Activated naive CD4-positive, alpha-beta T cell treated with anti-CD3 and anti-CD28 coated beads, Interleukin-2, amount 50 U/mL, for 72 hours (primary cell): ENCODE results near the gene MPST. TPM values are rescaled to one million over a fixed set of nuclear protein-coding genes. Genes with fewer than 3 reads are reported as not detected.
A peak's percentile ranks its signal among the peaks of the same experiment; 100 is the strongest.

ENCODE experiments used
- ATAC-seq, 2 donors: fragments of 150-1000 bp; cut with Tn5 transposase; 2 replicates each; pipeline ENCODE4 v1.10.0; 2021; ENCODE audit warnings: mild to moderate bottlenecking in 2 of 2, moderate library complexity in 2 of 2
- DNase-seq, 2 donors: peaks; one replicate each; pipeline ENCODE4 v3.0.0; 2021 to 2022; ENCODE audit warnings: low spot score in 2 of 2
- H3K27ac Mint-ChIP-seq, 2 donors: one replicate each; pipeline ENCODE4 v1.8.0; 2022; ENCODE audit warnings: mild to moderate bottlenecking in 2 of 2, mixed read lengths in 2 of 2
- H3K36me3 Mint-ChIP-seq, 2 donors: one replicate each; pipeline ENCODE4 v1.8.0; 2022; ENCODE audit warnings: mixed read lengths in 2 of 2
- H3K9me3 Mint-ChIP-seq, 2 donors: one replicate each; pipeline ENCODE4 v1.8.0; 2022; ENCODE audit warnings: mixed read lengths in 2 of 2
- total RNA-seq, 2 donors: library from RNA; stranded (reverse); gene quantifications; one replicate each; pipeline ENCODE4 v1.2.3, GENCODE V29; 2022

Gene MPST
- total RNA-seq, 2 donors from 2014 or later: 20.9 to 23.2 TPM

- Mint-ChIP-seq H3K27ac (no peak overlapping the region), H3K9me3 (no peaks in the 10 kb centered on the region), H3K36me3 (no peaks in the 10 kb centered on the region)
- ATAC-seq (no peak), DNase-seq (no peak)
Measured at GRCh38 chr22:37030560-37031281, 11.2 kb downstream of the MPST start.

GRCh38 chr22:37032134-37032534 lies 12.6 kb downstream of the MPST start:
- ATAC-seq: no peak
- H3K36me3 Mint-ChIP-seq: no peaks in the 10 kb centered on the region
- no peak overlapping the region for H3K27ac Mint-ChIP-seq
- no peak for DNase-seq
- no peaks in the 10 kb centered on the region for H3K9me3 Mint-ChIP-seq

- no peak overlapping the region for H3K27ac Mint-ChIP-seq
- DNase-seq (no peak), ATAC-seq (no peak)
- no peaks in the 10 kb centered on the region for H3K36me3 Mint-ChIP-seq
- H3K9me3 Mint-ChIP-seq: no peaks in the 10 kb centered on the region
Measured at GRCh38 chr22:37032535-37033460, 13.3 kb downstream of the MPST start.

GRCh38 chr22:37033605-37034430 lies 14.3 kb downstream of the MPST start:
- no peaks in the 10 kb centered on the region for H3K36me3 Mint-ChIP-seq
- H3K27ac Mint-ChIP-seq: no peak overlapping the region
- ATAC-seq (no peak), DNase-seq (no peak)
- H3K9me3 Mint-ChIP-seq: no peaks in the 10 kb centered on the region

GRCh38 chr22:37036655-37037377 lies 17.3 kb downstream of the MPST start:
- H3K27ac Mint-ChIP-seq: no peak overlapping the region
- H3K9me3 Mint-ChIP-seq: no peaks in the 10 kb centered on the region
- DNase-seq (no peak), ATAC-seq (no peak)
- H3K36me3 Mint-ChIP-seq: no peaks in the 10 kb centered on the region

- Mint-ChIP-seq H3K36me3 (no peaks in the 10 kb centered on the region), H3K9me3 (no peaks in the 10 kb centered on the region), H3K27ac (no peak overlapping the region)
- DNase-seq (no peak), ATAC-seq (no peak)
Measured at GRCh38 chr22:37037669-37038068, 18.1 kb downstream of the MPST start.

- DNase-seq (no peak), ATAC-seq (no peak)
- H3K9me3 Mint-ChIP-seq: no peaks in the 10 kb centered on the region
- no peak overlapping the region for H3K27ac Mint-ChIP-seq
- no peaks in the 10 kb centered on the region for H3K36me3 Mint-ChIP-seq
Measured at GRCh38 chr22:37039466-37039865, 19.9 kb downstream of the MPST start.

- no peak for ATAC-seq
- H3K36me3 Mint-ChIP-seq: no peaks in the 10 kb centered on the region
- peak overlapping the region in 1 of 2 donors; percentile 51 for H3K27ac Mint-ChIP-seq
Measured at GRCh38 chr22:37043209-37043827, 23.8 kb downstream of the MPST start.

GRCh38 chr22:37043828-37044538 lies 24.4 kb downstream of the MPST start:
- Mint-ChIP-seq H3K9me3 (no peaks in the 10 kb centered on the region), H3K36me3 (no peaks in the 10 kb centered on the region), H3K27ac (peak overlapping the region in 1 of 2 donors; percentile 51)
- DNase-seq (peak in 1 of 2 donors; percentile 69), ATAC-seq (peak; percentile 71 to 72)

More at GRCh38 chr22:37043209-37043827, 23.8 kb downstream of the MPST start:
- no peak for DNase-seq
- no peaks in the 10 kb centered on the region for H3K9me3 Mint-ChIP-seq

- Mint-ChIP-seq H3K36me3 (no peaks in the 10 kb centered on the region), H3K9me3 (no peaks in the 10 kb centered on the region), H3K27ac (peak overlapping the region; percentile 3 to 54)
- peak; percentile 83 to 85 for ATAC-seq
- no peak for DNase-seq
Measured at GRCh38 chr22:37044634-37045625, 25.4 kb downstream of the MPST start.

- H3K27ac Mint-ChIP-seq: no peak overlapping the region
- no peaks in the 10 kb centered on the region for H3K9me3 Mint-ChIP-seq
- ATAC-seq (no peak), DNase-seq (no peak)
- no peaks in the 10 kb centered on the region for H3K36me3 Mint-ChIP-seq
Measured at GRCh38 chr22:37045958-37046357, 26.4 kb downstream of the MPST start.

- no peak for ATAC-seq
- DNase-seq: no peak
- Mint-ChIP-seq H3K27ac (no peak overlapping the region), H3K36me3 (no peaks in the 10 kb centered on the region), H3K9me3 (no peaks in the 10 kb centered on the region)
Measured at GRCh38 chr22:37046589-37046988, 27.0 kb downstream of the MPST start.

- Mint-ChIP-seq H3K27ac (no peak overlapping the region), H3K36me3 (no peaks in the 10 kb centered on the region), H3K9me3 (no peaks in the 10 kb centered on the region)
- ATAC-seq (no peak), DNase-seq (no peak)
Measured at GRCh38 chr22:37047006-37047405, 27.5 kb downstream of the MPST start.

- DNase-seq (no peak), ATAC-seq (no peak)
- H3K9me3 Mint-ChIP-seq: no peaks in the 10 kb centered on the region
- no peaks in the 10 kb centered on the region for H3K36me3 Mint-ChIP-seq
- H3K27ac Mint-ChIP-seq: no peak overlapping the region
Measured at GRCh38 chr22:37048133-37048532, 28.6 kb downstream of the MPST start.
